Activated naive CD4-positive, alpha-beta T cell (primary cell): Measurements from ENCODE around the gene PFN1.

Experiments used
- DNase-seq, 4 experiments: peaks; one replicate each; lab custom pipeline; 2025; lab: John Stamatoyannopoulos, UW

PFN1 gene

DNA sequence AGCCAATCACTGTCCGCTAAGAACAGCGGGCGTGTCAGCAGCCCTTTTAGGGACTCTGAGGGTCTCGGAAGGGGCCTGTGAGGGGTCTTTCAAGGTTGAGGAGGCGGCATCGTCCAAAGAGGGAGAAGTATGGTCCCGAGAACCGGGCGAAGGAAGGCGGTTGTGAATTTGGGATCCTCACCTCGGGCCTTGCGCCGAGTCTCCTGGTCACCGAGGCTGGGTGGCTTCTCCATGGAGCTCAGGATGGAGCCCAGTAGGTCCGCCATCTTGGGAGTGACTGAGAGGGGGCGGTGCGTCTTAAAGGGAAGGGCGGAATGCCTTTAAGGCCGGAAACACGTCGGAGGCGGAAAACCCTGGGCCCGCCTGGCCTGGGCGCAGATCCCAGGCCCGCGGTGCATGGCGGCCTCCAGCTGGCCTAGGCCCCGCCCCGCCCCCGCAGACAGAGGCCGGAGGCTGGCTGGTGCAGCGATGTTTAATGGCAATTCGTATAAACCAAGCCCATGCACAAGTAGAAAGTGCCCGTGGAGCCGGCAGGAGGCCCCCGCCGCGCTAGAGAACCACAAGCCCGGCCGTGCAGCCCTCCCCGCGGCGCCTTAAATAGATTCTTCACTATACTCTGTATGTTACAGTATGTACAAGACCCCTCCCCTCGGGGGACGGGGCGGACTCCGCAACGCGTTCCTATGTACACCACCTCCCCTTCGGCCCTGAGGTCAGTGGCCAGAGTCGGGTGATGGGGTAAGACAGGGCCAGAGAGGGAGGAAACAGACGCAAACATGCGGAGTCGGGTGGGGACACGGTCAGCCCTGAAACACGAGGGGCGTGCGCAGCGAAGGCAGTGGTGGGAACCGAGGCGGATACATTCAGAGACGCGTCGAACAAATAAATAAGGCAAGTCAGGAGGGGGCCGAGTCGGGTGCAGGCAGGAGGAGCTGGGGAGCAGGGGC is 19.5 kb upstream of the PFN1 start, which contains the start of gene SPAG7:
Gene SPAG7 (minus strand): TSS at position 279 of the 947 bp plus-strand sequence. CDS start 13 bp downstream, at position 266.
- DNase-seq = peak; percentile 83 to 92 (median 88)

DNA sequence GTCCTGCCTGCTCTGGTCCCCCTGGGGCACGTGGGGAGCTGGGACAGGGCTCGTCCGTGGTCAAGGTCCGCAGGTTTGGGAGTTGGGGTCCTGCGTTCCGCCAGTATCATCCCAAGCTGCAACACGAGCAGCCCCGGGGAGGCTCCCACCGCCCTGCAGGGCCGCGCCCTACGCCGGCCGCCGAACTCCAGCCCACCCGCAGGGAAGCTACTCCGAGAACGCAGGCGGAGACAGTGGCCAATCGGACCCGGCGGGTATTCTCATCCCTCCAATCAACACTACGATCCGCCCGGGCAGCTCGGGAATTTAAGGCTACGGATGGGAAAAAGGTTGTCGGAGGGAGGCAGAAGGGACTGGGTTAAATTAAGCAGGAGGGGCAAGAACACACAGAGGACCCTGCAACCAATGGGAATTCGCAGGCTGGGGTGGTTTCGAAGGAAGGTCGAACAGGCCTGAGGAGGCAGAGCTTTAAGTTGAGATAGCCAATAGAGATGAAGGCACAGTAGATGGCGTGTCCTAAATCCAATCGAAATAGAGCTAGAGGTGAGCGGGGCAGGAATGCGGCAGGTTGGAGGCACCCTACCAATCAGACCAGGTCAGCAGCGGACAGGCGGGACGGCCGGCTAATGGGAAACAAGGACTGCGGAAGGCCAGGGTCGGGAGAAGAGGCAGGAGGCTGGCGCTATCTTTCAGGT is 18.7 kb upstream of the PFN1 start:
- DNase-seq = peak; percentile 79 to 92 (median 85)

DNA sequence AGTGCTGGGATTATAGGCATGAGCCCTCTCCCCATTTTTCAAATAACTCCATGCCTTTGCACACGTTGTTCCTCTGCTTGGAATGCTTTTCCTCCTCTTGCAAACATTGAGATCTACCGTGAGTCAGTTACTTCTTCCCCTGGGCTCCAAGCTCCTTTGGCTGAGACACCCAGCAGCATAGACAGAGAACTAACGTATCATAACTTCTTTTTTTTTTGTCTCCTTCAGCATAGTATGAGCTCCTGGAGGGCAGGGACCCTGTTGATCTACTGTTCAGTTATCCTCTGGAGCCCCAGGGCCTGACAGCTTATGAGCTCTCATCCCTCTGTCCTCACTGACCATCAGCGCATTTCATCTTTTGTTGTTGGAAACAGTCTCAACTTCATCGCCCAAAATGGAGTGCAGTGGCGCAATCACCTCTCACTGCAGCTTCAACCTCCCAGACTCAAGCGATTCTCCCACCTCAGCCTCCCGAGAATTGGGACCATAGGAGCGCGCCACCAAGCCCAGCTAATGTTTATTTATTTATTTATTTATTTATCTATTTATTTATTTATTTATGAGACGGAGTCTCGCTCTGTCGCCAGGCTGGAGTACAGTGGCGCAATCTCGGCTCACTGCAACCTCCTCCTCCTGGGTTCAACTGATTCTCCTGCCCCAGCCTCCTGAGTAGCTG is 17.1 kb upstream of the PFN1 start:
- no peak for DNase-seq

DNA sequence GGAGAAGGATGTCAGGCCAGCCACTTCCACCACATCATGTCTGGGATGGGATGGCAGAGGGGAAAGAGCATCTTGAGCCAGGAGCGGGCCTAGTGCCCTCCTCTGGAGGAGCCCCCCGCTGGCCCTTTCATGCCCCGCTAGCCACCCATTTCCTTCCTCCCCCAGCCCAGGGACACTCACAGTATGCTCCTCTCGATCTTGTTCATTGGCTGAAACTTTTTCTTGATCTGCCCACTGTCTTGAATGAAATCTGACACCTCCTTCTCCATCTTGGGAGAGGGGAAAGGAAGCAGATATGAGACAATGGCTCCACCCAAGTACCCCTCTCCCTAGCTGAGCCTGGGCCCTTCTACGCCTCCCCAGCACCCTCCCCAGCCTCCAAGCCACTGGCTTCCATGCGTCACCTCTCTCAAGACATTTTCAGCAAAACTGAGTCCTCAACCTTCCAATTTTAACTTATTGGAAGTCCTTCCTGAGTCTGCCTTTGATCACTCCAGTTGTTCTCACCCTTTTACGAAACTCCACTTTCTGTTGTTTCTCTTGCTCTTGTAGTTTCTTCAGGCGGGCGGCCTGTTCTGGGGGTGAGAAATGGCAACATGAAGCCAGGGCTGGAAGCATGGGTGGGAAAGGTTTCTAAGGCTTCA is 12.1 kb upstream of the PFN1 start:
- no peak for DNase-seq

DNA sequence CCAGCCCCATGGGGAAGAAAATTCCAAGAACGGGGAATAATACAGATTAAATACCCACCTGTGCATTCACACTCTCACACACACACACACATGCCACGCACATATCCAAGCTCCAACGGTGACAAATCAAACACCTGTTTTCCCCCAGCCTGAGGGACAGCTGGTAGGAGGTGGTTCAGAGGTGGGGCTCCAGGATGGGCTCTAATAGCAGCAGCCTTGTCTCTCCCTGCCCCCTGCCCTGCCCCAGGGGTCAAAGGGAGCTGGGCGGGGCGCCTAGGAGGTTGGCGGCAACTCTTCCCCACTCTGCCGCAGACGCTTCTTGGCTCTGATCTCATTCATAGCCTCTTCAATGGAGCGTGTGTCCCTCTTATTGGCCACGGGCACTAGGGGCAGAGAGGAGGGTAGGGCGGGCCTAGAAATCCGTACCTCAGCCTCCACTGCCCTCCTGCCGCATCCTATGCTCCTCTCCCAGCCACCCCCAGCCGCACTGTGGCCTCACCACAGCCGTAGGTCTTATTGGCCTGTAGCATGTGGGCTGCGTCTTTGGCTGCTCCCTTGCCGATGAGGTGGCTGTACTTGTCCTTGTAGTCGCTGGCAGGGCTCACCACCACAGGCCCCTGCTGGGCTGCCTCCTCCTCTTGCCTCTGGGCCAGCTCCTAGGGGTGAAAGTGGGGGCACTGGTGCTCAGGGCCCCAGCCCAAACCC is 11.1 kb upstream of the PFN1 start:
- no peak for DNase-seq

DNA sequence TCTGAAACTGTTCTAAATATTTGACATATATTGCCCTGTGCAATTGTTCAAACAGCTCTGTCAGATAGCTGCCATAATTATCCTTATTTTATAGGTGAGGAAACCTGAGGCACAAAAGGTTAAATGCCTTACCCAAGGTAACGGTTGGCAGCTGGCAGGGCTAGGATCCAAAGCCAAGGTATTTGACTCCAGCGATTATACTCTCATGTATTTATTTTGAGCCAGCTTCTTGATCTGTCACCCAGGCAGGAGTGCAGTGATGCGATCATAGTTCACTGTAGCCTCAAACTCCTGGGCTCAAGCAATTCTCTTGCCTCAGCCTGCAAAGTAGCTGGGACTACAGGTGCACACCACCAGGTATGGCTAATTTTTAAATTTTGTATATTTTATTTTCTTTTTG is 9.8 kb upstream of the PFN1 start:
- DNase-seq = no peak

DNA sequence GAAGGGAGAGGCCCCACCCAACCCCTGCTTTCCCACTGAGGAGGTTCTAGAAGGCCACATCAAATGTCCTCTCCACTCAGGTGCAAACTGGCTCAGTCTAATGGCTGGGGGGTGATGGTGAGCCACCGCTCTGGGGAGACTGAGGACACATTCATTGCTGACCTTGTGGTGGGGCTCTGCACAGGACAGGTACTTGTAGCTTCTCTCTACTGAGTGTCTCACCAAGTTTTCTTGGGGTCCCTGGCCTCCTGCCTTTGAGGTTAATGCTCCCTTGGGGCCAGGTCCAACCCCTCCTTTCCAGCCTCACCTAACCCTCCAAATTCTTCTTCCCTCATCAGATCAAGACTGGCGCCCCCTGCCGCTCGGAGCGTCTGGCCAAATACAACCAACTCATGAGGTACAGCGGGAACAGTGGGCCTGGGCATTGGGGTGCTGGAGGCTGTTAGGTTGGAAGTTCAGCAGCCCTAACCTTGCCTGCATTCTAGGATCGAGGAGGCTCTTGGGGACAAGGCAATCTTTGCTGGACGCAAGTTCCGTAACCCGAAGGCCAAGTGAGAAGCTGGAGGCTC is 8.2 kb upstream of the PFN1 start:
- peak in 1 of 4 experiments; percentile 41 for DNase-seq

DNA sequence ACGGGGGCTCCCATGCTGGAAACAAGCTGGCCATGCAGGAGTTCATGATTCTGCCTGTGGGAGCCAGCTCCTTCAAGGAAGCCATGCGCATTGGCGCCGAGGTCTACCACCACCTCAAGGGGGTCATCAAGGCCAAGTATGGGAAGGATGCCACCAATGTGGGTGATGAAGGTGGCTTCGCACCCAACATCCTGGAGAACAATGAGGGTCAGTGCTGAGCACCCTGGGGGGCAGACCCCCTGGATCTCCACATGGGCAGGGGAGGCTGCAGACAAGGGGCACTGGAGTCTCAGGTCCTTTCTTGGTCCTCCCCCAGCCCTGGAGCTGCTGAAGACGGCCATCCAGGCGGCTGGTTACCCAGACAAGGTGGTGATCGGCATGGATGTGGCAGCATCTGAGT is 6.8 kb upstream of the PFN1 start:
- no peak for DNase-seq

DNA sequence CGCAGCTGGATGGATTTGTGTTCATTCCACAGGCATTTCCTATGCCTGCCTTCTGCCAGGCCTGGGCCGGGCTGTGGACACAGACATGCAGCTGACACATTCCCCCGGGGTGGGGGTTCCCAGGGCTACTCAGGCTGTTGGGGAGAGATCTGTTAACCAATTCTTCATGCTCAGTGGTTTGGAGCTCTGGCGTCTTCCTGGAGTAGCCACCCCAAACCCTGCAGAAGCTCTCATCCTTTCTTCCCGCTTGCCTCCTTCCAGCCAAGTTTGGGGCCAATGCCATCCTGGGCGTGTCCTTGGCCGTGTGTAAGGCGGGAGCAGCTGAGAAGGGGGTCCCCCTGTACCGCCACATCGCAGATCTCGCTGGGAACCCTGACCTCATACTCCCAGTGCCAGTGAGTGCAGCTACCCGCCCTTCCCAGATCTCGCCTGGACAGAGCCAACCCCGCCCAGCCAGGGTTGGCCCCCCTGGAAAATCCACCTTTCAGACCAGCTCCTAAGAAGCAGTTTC is 5.2 kb upstream of the PFN1 start:
- DNase-seq = no peak

DNA sequence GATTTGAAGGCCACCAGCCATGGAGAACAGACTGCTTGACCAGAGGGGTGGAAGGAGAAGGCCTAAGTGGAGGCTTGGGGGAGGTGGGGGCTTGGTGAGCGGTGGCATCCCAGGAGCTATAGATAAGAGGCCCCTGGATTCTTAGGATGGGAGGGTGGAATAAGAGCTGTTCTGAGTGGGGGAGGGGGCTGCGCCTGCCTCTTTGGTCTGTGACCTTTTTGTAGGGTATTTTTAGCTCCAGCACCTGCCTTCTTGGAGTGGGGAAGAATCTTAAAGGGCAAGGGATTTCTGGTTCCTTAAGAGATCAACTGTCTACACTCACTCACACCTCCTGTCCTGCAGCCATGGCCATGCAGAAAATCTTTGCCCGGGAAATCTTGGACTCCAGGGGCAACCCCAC is 3.2 kb upstream of the PFN1 start:
- no peak for DNase-seq

DNA sequence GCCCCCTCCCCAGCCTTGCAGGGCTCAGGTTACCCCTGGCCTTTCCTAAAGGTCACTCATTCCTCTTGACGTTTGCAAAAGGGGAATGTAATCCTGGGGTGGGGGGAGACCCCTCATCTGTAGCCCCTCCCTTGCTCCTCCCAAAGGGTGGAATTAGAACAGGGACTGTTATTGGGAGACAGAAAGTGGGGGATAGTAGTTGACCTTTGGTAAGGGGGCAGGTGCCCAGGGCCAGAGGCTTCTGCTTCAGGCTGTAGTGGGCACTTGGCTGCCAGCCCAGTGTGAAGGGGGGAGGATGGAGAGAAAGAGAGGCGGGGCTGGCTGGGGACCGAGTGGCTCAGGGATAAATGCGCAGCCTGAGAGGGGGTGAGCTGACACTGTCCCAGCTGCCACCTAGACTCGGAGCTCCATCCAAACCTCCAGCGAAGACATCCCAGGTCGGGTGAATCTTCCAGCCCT is 2.4 kb upstream of the PFN1 start, which contains the start of gene ENO3:
Gene ENO3 (plus strand): TSS at position 374 of the 459 bp plus-strand sequence. CDS start 711 bp downstream, outside the sequence.
- no peak for DNase-seq

DNA sequence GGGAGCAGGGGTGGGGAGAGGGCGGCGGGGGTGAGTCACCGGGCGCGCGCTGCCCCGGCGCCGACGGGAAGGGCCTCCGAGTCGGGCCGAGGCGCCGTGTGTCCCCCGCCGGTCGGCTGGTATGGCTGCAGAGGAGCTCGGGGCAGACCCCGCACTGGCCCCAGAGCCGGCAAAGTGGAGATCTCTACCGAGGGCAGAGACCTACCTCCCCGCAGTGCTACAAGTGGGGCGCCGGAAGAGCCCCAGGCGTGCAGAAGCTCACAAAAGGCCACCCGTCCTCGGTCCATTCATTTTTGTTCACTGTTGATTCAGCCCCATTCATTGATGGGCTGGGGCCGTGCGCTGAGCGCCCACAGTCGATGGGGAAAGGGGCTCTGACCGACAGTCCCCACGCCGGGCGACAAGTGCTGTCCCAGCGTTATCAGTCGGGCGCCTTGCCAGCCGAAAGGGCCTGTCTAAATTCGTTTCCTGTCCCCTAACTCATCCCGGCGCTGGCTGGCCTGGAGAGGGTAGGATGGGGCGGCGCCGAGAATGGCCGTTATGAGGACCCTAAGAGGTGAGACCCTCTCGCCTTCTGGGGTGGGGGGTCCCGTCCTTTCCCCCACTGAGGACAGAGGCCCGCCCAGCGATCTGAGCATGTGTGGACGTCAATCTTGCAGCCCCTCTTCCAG is 1.9 kb upstream of the PFN1 start:
- peak in 2 of 4 experiments; percentile 56 to 60 for DNase-seq

DNA sequence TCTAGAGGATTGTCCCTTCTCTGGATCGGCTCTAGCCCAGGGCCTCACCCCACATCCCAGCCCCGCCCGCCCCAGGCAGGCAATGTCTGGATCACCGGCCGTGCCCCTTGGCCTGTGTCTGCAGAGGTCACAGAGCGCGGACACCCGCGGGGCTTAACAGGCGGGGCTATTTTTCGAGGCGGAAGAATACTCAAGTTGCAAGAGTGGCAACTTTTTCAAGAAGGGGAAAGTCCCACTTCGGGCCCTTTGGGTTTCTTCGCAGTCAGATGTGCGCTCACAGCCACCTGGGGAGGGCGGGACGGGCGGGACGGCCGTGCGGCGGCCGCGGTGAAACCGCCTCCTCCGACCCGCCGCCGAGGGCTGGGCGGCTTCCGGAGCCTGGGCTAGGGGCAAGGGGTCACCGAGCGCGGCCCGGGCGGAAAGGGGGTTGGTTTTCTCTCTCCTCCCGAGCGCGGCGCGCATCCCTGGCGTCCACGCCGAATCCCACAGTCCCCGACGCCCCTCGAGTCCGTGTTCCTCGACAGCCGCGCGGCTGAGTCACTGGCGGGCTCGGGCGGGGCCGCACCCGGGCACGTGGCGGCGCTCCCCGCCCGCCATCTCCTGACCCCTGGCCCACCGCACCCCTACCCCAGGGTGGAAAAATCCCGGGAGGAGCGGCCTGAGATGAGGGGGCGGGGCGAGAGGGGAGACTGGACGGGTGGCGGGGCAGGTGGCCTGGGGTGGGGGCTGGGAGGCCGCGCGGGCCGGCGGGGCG is 1.2 kb upstream of the PFN1 start:
- peak; percentile 60 to 68 (median 63) for DNase-seq

DNA sequence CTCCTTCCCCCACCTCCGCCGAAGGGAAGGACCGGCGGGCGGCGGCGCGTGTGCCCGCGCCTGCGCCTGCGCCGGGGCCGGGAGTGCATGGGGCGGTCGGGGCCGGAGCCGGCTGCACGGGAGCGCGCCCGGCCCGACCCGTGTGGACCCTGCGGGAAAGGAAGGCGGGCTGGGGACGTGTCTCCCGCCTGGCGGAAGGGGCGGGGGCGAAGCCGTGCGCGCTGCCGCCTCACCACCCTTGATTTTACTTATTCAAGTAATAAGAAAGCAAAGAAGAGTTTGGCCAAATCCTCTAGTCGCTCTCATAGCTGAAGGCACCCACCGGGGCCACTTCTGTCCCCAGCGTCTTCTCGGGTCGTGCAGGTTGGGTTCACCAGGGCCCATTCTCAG is 596 bp upstream of the PFN1 start:
- DNase-seq = peak; percentile 50 to 63 (median 60)

DNA sequence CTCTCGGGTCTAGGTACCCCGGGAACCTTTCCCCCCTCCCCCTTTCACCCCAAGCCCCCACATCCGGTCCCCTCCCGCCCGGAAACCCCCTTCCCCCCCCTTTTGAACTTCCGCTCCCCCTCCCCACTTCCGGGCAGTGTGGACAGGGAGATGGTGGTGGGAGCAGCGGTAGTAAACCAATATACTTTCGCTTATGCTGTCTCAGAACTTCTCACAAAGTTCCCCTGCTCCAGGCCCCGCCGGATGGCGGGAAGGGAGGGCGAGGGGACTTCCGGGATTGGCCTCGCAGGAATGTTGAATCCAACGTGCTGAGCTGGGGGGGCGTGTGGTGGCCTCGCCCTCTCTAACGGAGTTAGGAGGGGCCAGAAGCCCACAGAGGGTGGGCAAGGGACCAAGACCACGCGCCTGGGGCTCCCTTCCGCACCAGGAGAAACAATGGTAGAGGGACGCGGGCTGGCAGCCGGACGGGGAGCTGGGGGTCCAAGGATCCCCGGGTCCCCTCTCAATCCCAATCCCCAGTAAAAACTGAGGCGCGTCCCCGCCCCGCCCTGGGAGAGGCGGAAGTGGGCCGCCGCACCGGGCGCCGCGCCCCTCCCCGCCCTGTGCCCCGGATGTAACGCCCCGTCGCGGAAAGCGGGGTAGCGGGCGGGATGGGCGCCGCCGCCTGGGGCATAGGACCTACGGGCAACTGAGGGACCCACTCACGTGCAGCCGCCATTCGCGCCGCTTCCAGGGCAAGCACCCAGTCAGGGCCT is 742 bp downstream of the PFN1 start:
- DNase-seq = peak; percentile 41 to 68 (median 48)

DNA sequence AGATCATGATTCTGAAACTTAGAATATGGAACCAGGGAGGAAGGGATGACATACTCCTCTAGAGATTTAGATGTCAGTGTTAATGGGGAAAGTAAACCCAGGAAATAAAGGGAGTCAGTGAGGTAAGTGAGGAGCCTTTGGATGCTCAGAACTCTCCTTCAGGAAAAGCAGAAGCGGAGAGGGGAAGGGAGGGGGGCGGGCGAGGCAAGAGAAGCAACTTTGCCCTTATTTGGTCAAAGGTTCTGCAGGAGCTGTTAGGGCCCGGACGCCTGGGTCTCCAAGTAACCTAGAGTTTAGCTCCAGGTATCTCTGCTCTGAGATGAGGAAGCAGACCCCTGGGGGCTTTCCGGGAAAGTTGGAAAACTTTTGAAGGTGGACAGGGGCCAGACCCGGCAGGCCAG is 1.3 kb downstream of the PFN1 start:
- no peak for DNase-seq

DNA sequence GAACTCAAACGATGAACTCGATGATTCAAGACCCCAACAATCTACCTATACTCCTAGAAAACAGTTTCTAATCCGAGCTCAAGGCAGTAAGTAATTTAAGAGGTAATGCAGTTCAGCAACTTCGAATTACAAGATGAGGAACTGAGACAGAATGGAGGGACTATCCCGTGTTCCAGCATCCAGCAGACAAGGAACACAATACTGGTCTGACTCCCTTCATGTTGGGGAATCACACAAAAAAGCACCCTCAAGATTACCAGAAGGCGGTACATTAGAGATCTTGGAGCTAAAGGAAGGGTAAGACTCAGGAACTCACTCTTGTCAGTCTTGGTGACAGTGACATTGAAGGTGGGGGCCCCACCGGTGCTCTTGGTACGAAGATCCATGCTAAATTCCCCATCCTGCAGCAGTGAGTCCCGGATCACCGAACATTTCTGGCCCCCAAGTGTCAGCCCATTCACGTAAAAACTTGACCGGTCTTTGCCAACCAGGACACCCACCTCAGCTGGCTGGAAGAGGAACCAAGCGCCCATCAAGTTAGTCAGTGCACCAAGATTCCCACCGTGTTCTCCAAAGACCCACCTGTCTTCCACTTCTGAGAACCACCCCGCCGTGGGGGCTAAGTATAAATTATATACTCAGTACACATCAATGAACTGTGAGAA is 1.9 kb downstream of the PFN1 start:
- no peak for DNase-seq

DNA sequence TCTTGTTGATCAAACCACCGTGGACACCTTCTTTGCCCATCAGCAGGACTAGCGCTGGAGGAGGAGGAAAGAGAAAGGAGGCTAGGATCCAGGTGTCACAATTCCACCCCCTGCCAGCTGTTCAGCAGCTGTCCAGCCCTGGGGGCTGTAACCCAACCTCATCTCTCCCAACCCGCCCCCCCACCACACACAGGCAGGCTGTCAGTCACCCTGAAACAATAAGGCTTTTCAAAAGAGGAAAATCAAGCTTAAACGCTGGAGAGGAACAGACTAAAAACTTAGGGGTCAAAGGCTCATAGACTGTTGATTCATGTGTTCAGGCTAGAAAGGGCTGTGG is 2.4 kb downstream of the PFN1 start:
- no peak for DNase-seq
